SW480 (cell line): ENCODE measurements around the gene DOCK1.

Source experiments
- DNase-seq: peaks from one replicate; pipeline ENCODE4 v3.0.0-alpha.2; 2016; ENCODE audit warnings: low spot score

The DOCK1 gene

GRCh38 chr10:127428385-127428980 lies 523.3 kb downstream of the DOCK1 start:
- DNase-seq = no peak

GRCh38 chr10:127429601-127430312 lies 524.5 kb downstream of the DOCK1 start:
- DNase-seq = no peak

GRCh38 chr10:127431525-127431924 lies 526.3 kb downstream of the DOCK1 start:
- no peak for DNase-seq

GRCh38 chr10:127434006-127434405 lies 528.8 kb downstream of the DOCK1 start:
- no peak for DNase-seq

- no peak for DNase-seq
Observed at GRCh38 chr10:127435246-127435645, 530.0 kb downstream of the DOCK1 start.

- DNase-seq = no peak
Observed at GRCh38 chr10:127440371-127440770, 535.1 kb downstream of the DOCK1 start.

GRCh38 chr10:127441350-127442219 lies 536.4 kb downstream of the DOCK1 start:
- DNase-seq = no peak

GRCh38 chr10:127442220-127442525 lies 536.9 kb downstream of the DOCK1 start:
- no peak for DNase-seq

- no peak for DNase-seq
Observed at GRCh38 chr10:127444155-127444554, 538.9 kb downstream of the DOCK1 start.

GRCh38 chr10:127447197-127447596 lies 542.0 kb downstream of the DOCK1 start:
- no peak for DNase-seq

- DNase-seq = no peak
Observed at GRCh38 chr10:127449490-127449889, 544.3 kb downstream of the DOCK1 start.

- DNase-seq = no peak
Observed at GRCh38 chr10:127450644-127451043, 545.4 kb downstream of the DOCK1 start.

- no peak for DNase-seq
Observed at GRCh38 chr10:127451628-127452027, 546.4 kb downstream of the DOCK1 start.

- no peak for DNase-seq
Observed at GRCh38 chr10:127452568-127452967, 547.3 kb downstream of the DOCK1 start.

- DNase-seq = no peak
Observed at GRCh38 chr10:127453706-127454105, 548.5 kb downstream of the DOCK1 start.

GRCh38 chr10:127456122-127456521 lies 550.9 kb downstream of the DOCK1 start:
- DNase-seq = no peak

GRCh38 chr10:127458016-127458810 lies 553.0 kb downstream of the DOCK1 start:
- no peak for DNase-seq

GRCh38 chr10:127458829-127459228 lies 553.6 kb downstream of the DOCK1 start:
- no peak for DNase-seq

GRCh38 chr10:127459918-127460317 lies 554.7 kb downstream of the DOCK1 start:
- DNase-seq = no peak

GRCh38 chr10:127462643-127463295 lies 557.5 kb downstream of the DOCK1 start:
- no peak for DNase-seq

GRCh38 chr10:127463548-127463947 lies 558.3 kb downstream of the DOCK1 start:
- DNase-seq = no peak

GRCh38 chr10:127464561-127464960 lies 559.3 kb downstream of the DOCK1 start:
- DNase-seq = no peak
